ENCODE measurements around the gene C16orf89.

DNA sequence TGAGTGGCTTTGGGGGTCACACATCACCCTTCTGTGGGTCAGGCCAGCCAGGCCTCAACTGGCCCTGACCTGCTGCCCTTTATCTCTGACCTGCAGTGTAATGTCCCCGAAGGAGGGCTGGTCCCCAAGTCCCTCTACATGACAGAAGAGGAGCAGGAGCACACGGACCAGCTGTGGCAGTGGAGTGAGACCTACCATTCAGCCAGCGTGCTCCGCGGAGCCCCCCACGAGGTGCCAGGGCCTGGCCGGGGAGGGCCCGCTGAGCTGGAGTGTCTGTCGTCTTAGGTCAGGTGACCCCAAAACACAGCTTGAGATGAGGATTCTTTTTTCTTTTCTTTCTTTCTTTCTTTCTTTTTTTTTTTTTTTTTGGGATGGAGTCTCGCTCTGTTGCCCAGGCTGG lies 58.5 kb downstream of the C16orf89 start:
- TF ChIP-seq, protein P1, sequence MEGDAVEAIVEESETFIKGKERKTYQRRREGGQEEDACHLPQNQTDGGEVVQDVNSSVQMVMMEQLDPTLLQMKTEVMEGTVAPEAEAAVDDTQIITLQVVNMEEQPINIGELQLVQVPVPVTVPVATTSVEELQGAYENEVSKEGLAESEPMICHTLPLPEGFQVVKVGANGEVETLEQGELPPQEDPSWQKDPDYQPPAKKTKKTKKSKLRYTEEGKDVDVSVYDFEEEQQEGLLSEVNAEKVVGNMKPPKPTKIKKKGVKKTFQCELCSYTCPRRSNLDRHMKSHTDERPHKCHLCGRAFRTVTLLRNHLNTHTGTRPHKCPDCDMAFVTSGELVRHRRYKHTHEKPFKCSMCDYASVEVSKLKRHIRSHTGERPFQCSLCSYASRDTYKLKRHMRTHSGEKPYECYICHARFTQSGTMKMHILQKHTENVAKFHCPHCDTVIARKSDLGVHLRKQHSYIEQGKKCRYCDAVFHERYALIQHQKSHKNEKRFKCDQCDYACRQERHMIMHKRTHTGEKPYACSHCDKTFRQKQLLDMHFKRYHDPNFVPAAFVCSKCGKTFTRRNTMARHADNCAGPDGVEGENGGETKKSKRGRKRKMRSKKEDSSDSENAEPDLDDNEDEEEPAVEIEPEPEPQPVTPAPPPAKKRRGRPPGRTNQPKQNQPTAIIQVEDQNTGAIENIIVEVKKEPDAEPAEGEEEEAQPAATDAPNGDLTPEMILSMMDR (conservative IDR thresholded peaks at IDR 0.05; ENCODE audit: low read depth, low read length), result no peak
- no peak for TF ChIP-seq EZH2 (IDR thresholded peaks at IDR 0.05; ENCODE audit: borderline replicate concordance, low read depth, low read length, poor library complexity, severe bottlenecking)

All from A673 (cell line).